ENCODE results near the gene ALG1.
A peak's percentile ranks its signal among the peaks of the same experiment; 100 is the strongest.
"Not testable (repeated sequence)": the region's sequence is repeated elsewhere in the genome, so short reads cannot be mapped to it uniquely, and the experiment has no call there.

ALG1 gene

GRCh38 chr16:5075637-5076036, 4.0 kb downstream of the ALG1 start:
- DNase-seq = no peak

DNA sequence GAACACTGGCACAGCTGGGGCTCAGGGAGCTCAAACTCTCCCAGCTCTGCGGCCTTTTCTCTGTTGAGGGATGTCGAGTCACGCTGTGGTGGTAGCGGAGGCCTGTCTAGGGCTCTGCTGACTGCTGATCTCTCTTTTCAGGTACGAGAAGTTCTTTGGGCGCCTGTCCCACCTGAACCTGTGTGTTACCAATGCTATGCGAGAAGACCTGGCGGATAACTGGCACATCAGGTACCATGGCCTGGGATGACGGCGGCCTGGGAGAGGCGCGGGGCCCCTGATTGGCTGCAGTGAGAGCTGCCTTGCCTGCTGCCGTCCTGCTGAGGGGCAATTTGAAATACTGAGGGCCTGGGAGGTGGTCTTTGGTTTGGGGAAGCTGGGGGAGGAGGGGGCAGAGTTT, 5.7 kb downstream of the ALG1 start:
- DNase-seq = no peak

GRCh38 chr16:5078626-5079025, 7.0 kb downstream of the ALG1 start:
- no peak for DNase-seq

- DNase-seq = not testable (repeated sequence)
Observed at GRCh38 chr16:5080461-5080860, 8.8 kb downstream of the ALG1 start.

DNA sequence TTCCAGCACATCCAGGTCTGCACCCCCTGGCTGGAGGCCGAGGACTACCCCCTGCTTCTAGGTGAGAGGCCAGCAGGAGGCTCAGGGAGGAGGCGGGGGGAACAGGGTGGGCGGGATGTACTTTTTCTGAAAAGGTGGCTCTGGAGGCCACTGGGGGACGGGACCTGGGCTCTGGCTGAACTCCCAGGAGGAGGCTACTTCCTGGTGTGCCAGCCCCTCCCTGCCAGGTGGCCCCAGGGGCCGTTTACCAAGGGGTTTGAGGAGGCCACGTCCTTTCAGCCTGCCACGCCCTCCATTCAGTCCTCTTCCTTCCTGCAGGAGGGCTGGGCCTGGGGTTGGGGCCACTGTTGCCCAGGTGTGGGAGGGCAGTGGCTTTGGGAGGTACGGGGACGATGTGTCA, 9.4 kb downstream of the ALG1 start:
- not testable (repeated sequence) for DNase-seq

- not testable (repeated sequence) for DNase-seq
Observed at GRCh38 chr16:5083646-5084045, 12.0 kb downstream of the ALG1 start.

DNA sequence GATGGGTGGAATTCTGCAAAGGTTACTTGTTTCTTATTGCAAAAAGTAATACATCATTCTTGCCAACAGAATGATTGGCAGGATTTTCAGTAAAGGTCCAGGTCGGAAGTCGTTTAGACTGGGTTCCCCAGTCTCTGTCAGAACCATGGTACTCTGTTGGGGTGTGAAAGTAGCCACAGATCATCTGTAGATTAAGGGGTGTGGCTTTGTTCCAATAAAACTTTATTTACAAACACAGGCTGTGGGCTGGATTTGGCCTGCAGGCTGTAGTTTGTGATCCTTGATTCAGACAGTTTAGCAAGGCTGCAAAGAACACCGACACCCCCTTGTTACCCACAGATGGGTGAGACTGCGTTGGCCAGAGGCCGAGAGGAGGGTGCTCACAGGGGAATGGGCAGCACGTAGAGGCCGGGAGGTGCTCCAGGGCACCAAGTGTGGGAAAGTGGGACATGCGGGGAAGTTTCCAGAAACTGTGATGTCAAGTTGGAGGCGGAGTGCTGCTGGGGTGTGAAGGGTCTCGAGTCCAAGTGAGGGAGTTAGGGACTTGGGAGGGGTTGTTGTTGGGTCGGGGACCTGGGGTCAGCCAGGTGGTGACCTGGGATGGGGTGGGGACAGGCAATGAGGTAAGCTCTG, 12.6 kb downstream of the ALG1 start:
- not testable (repeated sequence) for DNase-seq

DNA sequence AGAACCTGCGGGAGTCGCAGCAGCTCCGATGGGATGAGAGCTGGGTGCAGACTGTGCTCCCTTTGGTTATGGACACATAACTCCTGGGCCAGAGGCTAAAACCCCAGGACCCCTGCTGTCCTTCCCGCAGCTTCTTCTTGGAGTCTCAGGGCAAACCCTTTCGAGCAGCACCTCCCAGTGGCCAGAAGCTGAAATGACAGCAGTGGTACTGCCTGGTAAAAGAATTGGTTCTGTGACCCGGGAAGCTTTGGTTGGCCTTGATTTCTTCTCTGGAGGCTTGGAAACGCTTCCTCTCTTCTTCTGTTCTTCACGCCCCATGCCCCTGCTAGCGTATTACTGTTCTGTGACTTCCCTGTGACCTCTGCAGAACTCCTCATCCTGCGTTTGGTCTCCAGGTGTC, 13.2 kb downstream of the ALG1 start:
- peak; percentile 75 for DNase-seq

DNA sequence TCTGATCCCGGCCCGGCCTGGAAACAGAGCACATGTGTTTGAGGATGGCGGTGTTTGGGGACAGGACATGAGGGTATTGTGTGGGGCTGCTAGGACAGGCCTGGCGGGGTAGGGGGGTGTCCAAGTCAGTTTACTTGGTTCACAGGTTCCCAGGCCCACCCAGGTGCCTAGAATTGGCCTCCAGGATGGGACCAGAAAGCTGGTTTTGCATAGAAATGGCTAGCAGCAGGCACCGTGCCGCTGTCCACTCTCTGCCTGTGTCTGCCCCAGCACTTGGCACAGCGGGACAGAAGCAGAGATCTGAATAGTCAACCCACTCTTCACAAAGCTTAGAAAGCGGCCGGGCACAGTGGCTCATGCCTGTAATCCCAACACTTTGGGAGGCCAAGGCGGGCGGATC, 14.1 kb downstream of the ALG1 start:
- DNase-seq = not testable (repeated sequence)

DNA sequence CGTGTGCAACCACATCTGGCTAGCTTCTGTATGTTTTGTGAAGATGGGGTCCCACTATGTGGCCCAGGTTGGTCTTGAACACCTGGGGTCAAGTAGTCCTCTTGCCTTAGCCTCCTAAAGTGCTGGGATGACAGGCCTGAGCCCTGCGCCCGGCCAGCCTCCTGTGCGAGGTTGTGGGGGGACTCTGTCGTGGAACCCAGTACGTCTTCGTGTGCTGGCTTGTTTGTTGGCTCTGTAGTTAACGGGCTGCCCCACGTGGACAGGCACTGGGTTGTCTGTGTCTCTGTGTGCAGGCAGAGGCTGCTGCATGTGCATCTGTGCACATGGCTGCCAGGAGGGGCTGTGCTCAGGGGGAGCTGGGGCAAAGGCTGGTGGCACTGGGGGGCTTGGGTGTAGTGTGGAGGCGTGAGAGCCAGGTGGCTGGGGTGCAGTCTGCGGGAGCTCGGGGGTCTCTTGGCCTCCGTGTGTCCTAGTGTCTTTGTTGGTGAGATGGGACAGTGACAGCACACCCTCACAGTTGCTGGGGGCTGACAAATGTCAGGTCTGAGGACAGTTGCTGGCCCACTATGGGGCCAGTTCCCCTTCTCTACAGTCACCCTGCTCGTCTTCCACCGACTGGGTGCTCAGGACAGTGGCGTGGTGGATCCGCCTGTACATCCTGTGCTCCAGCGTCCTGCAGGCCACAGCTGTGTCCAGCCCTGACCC, 16.6 kb downstream of the ALG1 start:
- DNase-seq = not testable (repeated sequence)

DNA sequence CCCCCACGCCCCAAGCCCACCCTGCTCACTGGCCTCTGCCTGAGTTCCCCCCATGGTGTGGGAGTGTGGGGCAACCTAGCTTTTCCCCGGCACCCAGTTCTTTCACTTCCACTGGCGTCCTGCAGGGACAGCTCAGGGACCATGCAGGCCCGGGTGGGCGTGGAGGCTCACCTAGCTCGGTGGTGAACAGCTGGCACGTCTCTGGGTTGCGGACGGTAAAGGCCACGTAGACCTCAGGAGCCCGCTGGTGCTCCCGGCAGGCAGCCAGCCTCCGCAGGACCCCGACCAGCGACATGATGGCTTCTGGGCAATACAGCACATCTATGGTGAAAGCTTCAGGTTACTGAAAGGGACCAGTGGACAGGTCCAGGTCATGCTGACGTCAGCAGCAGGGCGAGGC, 17.3 kb downstream of the ALG1 start:
- not testable (repeated sequence) for DNase-seq

DNA sequence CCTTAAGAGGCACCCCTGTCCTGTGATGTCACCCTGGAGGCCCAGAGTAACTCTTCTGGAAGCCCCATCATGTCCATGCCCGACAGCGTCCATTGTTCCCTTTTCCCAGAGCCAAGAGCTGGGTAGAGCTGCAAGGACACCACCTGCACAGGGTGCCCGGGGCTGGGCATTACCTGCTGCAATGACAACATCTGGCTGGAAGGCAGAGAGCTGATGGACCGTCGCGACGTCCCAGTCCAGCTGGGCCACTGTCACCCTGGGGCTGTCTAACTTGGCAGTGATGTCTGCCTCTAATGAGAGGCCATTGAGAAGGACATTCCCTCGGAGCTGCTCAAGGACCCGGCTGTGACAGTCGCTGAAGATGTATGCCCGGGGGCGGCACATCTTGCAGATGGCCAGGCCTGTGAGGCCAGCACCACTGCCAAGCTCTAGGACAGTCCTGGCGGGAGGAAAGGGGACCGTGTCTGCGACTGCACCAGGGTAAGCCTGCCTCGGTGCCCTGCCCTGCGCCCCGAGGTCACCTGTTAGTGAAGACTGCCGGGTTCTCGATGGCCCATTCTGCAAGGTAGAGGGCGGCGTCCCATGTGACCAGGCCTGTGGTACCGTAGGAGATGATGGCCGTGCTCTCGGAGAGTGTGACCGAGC, 18.4 kb downstream of the ALG1 start:
- DNase-seq = not testable (repeated sequence)

DNA sequence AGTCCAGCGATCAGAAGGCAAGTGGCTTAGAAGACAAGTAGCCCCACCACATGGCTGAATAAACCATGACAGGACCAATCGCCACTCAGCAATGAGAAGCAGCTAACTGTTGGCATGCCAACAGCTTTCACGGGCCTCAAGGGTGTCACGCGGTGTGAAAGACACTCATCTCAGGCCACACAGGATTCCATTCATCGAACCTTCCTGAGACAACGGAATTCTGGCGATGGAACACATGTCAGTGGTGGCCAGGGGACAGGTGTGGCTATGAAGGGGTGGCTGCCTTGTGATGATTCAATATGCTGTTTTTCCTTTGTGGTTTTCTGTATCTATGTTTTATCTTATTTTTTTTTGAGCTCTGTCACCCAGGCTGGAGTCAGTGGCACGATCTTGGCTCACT, 18.9 kb downstream of the ALG1 start:
- DNase-seq = not testable (repeated sequence)

DNA sequence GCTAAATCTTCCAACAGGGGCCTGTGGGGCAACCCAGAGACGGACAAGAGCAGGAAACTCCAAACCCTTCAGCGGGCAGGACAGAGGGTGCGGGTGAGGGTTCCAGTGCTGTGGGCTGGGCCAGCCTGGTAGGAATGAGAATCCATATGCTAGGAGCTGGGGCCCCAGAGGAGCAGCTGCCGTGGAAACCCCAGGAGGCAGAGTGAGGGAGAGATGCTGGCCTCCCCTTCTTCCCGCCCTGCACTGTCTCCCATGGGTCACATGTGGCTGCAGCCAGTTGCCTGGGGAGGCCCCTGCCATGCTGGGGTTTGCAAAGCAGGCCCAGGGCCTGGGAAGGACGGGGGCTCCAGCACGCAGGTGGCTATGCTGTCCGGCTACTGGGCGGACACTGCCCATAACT, 21.4 kb downstream of the ALG1 start:
- not testable (repeated sequence) for DNase-seq

- not testable (repeated sequence) for DNase-seq
Observed at GRCh38 chr16:5093746-5094145, 22.1 kb downstream of the ALG1 start.

- not testable (repeated sequence) for DNase-seq
Observed at GRCh38 chr16:5095145-5095830, 23.6 kb downstream of the ALG1 start.

DNA sequence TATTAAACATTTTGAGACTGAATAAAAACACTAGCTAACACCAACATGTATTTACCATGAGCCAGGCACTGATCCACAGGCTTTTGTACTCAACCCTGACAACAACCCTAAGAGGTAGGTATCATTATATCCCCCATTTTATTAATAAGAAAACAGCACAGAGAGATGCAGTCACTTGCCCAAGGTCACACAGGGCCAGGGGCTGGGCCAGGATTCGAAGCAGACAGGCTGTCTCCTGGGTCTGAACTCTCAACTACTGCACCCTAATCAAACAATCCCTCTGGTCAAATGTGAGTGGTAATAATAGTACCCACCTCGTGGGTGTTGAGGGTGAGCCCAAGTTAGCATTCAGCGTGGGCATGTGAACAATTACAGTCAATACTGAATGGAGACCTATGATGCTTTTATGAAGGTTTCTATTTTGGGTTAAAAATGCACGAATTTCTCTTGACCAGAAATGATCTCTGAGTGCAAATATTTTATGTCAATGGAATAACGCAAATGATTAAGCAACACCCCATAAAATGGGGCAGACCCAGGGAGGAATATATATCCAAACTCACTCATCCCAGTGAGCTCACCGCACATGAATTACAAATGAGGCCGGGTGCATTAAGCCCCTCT, 24.9 kb downstream of the ALG1 start:
- not testable (repeated sequence) for DNase-seq

DNA sequence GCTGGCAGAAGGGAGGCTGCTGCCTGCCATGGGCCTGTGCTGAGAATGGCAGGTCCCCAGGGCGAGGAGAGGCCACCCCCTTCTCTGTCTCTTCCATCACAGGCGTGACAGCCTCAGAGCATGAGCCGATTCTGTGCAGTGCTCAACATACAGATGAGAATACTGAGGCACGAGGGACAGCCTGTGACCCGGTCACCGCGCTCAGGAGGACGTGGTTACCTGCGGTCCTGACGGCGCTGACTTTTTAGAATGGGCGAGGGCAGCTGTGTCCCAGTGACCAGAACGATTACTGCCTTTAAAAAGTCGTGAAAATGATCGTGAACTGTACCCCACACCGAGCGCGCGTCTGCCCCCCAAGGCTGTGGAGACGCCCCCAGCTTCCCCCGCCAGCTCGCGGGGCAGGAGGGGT, 25.4 kb downstream of the ALG1 start:
- DNase-seq = peak; percentile 58

GRCh38 chr16:5097470-5098220, 26.0 kb downstream of the ALG1 start, which contains the start of gene EEF2KMT:
TSS of gene EEF2KMT (minus strand) at chr16:5097795. CDS start at chr16:5097739, 56 bp downstream.
- peak; percentile 98 for DNase-seq

- DNase-seq = peak; percentile 77
Observed at GRCh38 chr16:5098221-5099159, 26.8 kb downstream of the ALG1 start.

DNA sequence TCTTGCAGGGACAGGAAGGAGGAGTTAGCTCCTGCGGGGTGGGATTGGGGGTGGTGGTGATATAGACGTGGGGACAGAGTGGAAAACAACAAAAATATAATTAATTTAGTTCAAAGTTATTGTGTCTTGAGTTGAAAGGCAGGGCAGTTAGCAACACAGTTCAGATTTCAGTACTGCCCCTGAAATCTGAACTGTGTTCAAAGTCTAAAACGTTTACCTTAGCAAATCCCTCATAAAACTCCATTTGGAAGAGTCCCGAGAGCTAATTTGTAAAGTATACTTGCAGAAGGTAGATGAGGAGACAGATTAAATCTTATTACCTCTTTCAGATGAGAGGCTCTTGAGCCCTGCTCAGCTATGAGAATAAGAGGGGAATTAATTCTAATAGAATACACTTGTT, 27.5 kb downstream of the ALG1 start:
- not testable (repeated sequence) for DNase-seq
